HEK293 (cell line): ENCODE results near the gene C8G.
A peak's percentile ranks its signal among the peaks of the same experiment; 100 is the strongest.

Source experiments
- KLF16 ChIP-seq: fragments of 450-650 bp; formaldehyde crosslinking; IDR thresholded peaks from 2 replicates; pipeline ENCODE4 v1.5.1; 2017; ENCODE audit warnings: missing biosample characterization, missing genetic modification characterization
- MEIS1 ChIP-seq: sonication (generic); formaldehyde crosslinking; IDR thresholded peaks from 2 replicates; pipeline ENCODE4 v1.8.1; 2022; ENCODE audit warnings: missing genetic modification reagents, mild to moderate bottlenecking, borderline replicate concordance
- SP3 ChIP-seq: fragments of 450-650 bp; formaldehyde crosslinking; IDR thresholded peaks from 2 replicates; pipeline ENCODE4 v1.5.1; 2016; ENCODE audit warnings: missing biosample characterization, missing genetic modification characterization
- WT1 ChIP-seq: fragments of 450-650 bp; formaldehyde crosslinking; IDR thresholded peaks from 2 replicates; pipeline ENCODE4 v1.5.1; 2016; ENCODE audit warnings: missing biosample characterization, missing genetic modification characterization
- ZBTB20 ChIP-seq: fragments of 450-650 bp; formaldehyde crosslinking; IDR thresholded peaks from 2 replicates; pipeline ENCODE4 v1.5.1; 2016; ENCODE audit warnings: missing biosample characterization, missing genetic modification characterization
- ZEB2 ChIP-seq: fragments of 450-650 bp; formaldehyde crosslinking; IDR thresholded peaks from 2 replicates; pipeline ENCODE4 v1.5.1; 2016; ENCODE audit warnings: missing biosample characterization, missing genetic modification characterization
- ZIC2 ChIP-seq: fragments of 450-650 bp; formaldehyde crosslinking; IDR thresholded peaks from 2 replicates; pipeline ENCODE4 v1.5.1; 2016; ENCODE audit warnings: missing biosample characterization, missing genetic modification characterization
- ZNF10 ChIP-seq: fragments of 450-650 bp; formaldehyde crosslinking; IDR thresholded peaks from 2 replicates; pipeline ENCODE4 v1.5.1; 2017; ENCODE audit warnings: missing biosample characterization, missing genetic modification characterization
- ZNF121 ChIP-seq: fragments of 450-650 bp; formaldehyde crosslinking; IDR thresholded peaks from 2 replicates; pipeline ENCODE4 v1.5.1; 2016; ENCODE audit warnings: missing biosample characterization, missing genetic modification characterization
- ZNF19 ChIP-seq: fragments of 450-650 bp; formaldehyde crosslinking; IDR thresholded peaks from 2 replicates; pipeline ENCODE4; 2016; ENCODE audit warnings: missing biosample characterization, missing genetic modification characterization, low read depth
- ZNF2 ChIP-seq: fragments of 450-650 bp; formaldehyde crosslinking; IDR thresholded peaks from 2 replicates; pipeline ENCODE4 v1.5.1; 2016; ENCODE audit warnings: missing biosample characterization, missing genetic modification characterization
- ZNF214 ChIP-seq: fragments of 450-650 bp; formaldehyde crosslinking; IDR thresholded peaks from 2 replicates; pipeline ENCODE4 v1.5.1; 2017; ENCODE audit warnings: missing biosample characterization, mild to moderate bottlenecking, missing genetic modification characterization, borderline replicate concordance
- ZNF23 ChIP-seq: fragments of 450-650 bp; formaldehyde crosslinking; IDR thresholded peaks from 2 replicates; pipeline ENCODE4 v1.5.1; 2016; ENCODE audit warnings: missing biosample characterization, missing genetic modification characterization, borderline replicate concordance
- ZNF341 ChIP-seq: fragments of 450-650 bp; formaldehyde crosslinking; IDR thresholded peaks from 2 replicates; pipeline ENCODE4; 2016; ENCODE audit warnings: low read depth, missing biosample characterization, missing genetic modification characterization
- ZNF37A ChIP-seq: fragments of 450-650 bp; IDR thresholded peaks from 2 replicates; pipeline ENCODE4 v1.5.1; 2018; ENCODE audit warnings: missing biosample characterization, missing genetic modification characterization
- ZNF404 ChIP-seq: fragments of 450-650 bp; formaldehyde crosslinking; IDR thresholded peaks from 2 replicates; pipeline ENCODE4 v1.5.1; 2017; ENCODE audit warnings: missing biosample characterization, missing genetic modification characterization
- ZNF416 ChIP-seq: fragments of 450-650 bp; formaldehyde crosslinking; IDR thresholded peaks from 2 replicates; pipeline ENCODE4 v1.5.1; 2016; ENCODE audit warnings: missing biosample characterization, missing genetic modification characterization
- ZNF521 ChIP-seq: fragments of 450-650 bp; formaldehyde crosslinking; IDR thresholded peaks from 2 replicates; pipeline ENCODE4 v1.5.1; 2017; ENCODE audit warnings: missing biosample characterization, mild to moderate bottlenecking, missing genetic modification characterization
- ZNF530 ChIP-seq: fragments of 450-650 bp; formaldehyde crosslinking; IDR thresholded peaks from 2 replicates; pipeline ENCODE4 v1.5.1; 2016; ENCODE audit warnings: low read depth, missing biosample characterization, missing genetic modification characterization
- ZNF558 ChIP-seq: fragments of 450-650 bp; formaldehyde crosslinking; IDR thresholded peaks from 2 replicates; pipeline ENCODE4 v1.5.1; 2016; ENCODE audit warnings: missing biosample characterization, missing genetic modification characterization
- ZNF596 ChIP-seq: fragments of 450-650 bp; IDR thresholded peaks from 2 replicates; pipeline ENCODE4 v1.5.0; 2018; ENCODE audit warnings: missing biosample characterization, mild to moderate bottlenecking, missing genetic modification characterization, moderate library complexity
- ZNF600 ChIP-seq: fragments of 450-650 bp; formaldehyde crosslinking; IDR thresholded peaks from 2 replicates; pipeline ENCODE4 v1.5.1; 2016; ENCODE audit warnings: missing biosample characterization, missing genetic modification characterization
- ZNF677 ChIP-seq: fragments of 450-650 bp; IDR thresholded peaks from 2 replicates; pipeline ENCODE4 v1.5.0; 2018; ENCODE audit warnings: missing biosample characterization, mild to moderate bottlenecking, missing genetic modification characterization, moderate library complexity
- ZNF843 ChIP-seq: fragments of 450-650 bp; formaldehyde crosslinking; IDR thresholded peaks from 2 replicates; pipeline ENCODE4 v1.5.1; 2016; ENCODE audit warnings: missing biosample characterization, missing genetic modification characterization
- TF ChIP-seq, protein P1 (sequence below): fragments of 450-650 bp; formaldehyde crosslinking; IDR thresholded peaks from 2 replicates; pipeline ENCODE4 v1.5.1; 2016; ENCODE audit warnings: missing biosample characterization, missing genetic modification characterization
- TF ChIP-seq, protein P2 (sequence below): fragments of 450-650 bp; formaldehyde crosslinking; IDR thresholded peaks from 2 replicates; pipeline ENCODE4 v1.5.1; 2016; ENCODE audit warnings: missing biosample characterization, missing genetic modification characterization, low read depth
- TF ChIP-seq, protein P3 (sequence below): fragments of 450-650 bp; formaldehyde crosslinking; optimal IDR thresholded peaks from 2 replicates; pipeline ENCODE3; 2016; ENCODE audit warnings: missing biosample characterization, mild to moderate bottlenecking, missing genetic modification characterization
- TF ChIP-seq, protein P4 (sequence below): fragments of 450-650 bp; formaldehyde crosslinking; IDR thresholded peaks from 2 replicates; pipeline ENCODE4 v1.5.1; 2016; ENCODE audit warnings: missing biosample characterization, missing genetic modification characterization
- TF ChIP-seq, protein P5 (sequence below): fragments of 450-650 bp; formaldehyde crosslinking; IDR thresholded peaks from 2 replicates; pipeline ENCODE4 v1.5.1; 2016; ENCODE audit warnings: missing biosample characterization, missing genetic modification characterization
- TF ChIP-seq, protein P6 (sequence below): fragments of 450-650 bp; formaldehyde crosslinking; IDR thresholded peaks from 2 replicates; pipeline ENCODE4 v1.5.1; 2016; ENCODE audit warnings: missing biosample characterization, missing genetic modification characterization

The C8G gene

DNA sequence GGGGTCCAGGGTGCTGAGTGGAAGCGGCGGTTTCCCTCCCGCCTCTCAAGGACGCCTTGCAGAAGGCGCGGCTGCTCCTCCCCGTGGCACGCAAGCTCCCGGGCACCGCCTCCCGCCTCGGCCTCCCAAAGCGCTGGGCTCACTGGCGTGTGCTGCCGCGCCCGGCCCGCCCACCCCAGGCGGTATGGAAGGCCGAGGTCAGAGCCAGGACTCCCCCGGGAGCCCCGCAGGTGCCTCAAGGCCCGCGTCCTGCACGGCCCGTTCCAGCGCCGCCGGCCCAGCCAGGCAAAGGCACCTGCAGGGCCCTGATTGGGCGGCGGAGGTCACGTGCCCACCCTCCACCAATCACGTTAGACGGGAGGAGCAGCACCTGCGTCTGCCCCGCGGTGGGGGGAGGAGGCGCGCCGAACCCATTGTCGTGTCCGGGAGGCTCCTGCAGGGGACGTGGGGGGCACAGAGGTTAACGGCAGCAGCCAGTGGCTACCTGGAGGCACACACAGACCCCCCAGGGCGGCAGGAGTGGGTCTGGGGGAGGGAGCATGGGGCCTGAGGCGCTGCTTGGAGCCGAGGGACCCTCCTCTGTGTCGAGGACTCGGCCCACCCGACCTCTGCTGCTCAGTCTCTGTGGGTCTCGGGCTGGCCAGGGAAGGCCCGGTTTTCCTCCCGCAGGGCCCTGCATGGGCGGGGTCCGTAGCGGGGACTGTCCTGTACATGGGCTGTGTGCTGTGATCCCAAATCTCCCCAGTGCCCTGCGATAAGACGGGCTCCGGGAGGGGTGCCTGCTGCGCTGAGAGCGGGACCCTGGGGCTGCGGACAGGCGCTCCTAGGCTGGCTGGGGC, 5.0 kb downstream of the C8G start (continued):
- TF ChIP-seq ZNF600 (tag by site-specific recombination) = peak; percentile 98
- TF ChIP-seq WT1 (tag by site-specific recombination) = peak; percentile 22; the same call in 1 of the 2 replicates
- no peak for TF ChIP-seq ZNF37A
- TF ChIP-seq ZNF521 = no peak
- TF ChIP-seq ZNF341 (tag by site-specific recombination) = peak; percentile 99
- peak; percentile 75; the same call in 1 of the 2 replicates for TF ChIP-seq ZEB2 (tag by site-specific recombination)
- TF ChIP-seq ZNF121 (tag by site-specific recombination) = 0 out of 2 replicates have a peak, but pooled peaks have one; percentile 6
- TF ChIP-seq, protein P1, sequence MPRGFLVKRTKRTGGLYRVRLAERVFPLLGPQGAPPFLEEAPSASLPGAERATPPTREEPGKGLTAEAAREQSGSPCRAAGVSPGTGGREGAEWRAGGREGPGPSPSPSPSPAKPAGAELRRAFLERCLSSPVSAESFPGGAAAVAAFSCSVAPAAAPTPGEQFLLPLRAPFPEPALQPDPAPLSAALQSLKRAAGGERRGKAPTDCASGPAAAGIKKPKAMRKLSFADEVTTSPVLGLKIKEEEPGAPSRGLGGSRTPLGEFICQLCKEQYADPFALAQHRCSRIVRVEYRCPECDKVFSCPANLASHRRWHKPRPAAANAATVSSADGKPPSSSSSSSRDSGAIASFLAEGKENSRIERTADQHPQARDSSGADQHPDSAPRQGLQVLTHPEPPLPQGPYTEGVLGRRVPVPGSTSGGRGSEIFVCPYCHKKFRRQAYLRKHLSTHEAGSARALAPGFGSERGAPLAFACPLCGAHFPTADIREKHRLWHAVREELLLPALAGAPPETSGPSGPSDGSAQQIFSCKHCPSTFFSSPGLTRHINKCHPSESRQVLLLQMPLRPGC (tag by site-specific recombination) = no peak
- TF ChIP-seq, protein P2, sequence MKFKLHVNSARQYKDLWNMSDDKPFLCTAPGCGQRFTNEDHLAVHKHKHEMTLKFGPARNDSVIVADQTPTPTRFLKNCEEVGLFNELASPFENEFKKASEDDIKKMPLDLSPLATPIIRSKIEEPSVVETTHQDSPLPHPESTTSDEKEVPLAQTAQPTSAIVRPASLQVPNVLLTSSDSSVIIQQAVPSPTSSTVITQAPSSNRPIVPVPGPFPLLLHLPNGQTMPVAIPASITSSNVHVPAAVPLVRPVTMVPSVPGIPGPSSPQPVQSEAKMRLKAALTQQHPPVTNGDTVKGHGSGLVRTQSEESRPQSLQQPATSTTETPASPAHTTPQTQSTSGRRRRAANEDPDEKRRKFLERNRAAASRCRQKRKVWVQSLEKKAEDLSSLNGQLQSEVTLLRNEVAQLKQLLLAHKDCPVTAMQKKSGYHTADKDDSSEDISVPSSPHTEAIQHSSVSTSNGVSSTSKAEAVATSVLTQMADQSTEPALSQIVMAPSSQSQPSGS (tag by site-specific recombination) = no peak
- TF ChIP-seq ZBTB20 (tag by site-specific recombination) = peak; percentile 81; the same call in 1 of the 2 replicates
- no peak for TF ChIP-seq ZNF19 (tag by site-specific recombination)
- TF ChIP-seq ZNF23 = no peak
- TF ChIP-seq ZNF530 (tag by site-specific recombination) = no peak
- TF ChIP-seq, protein P3, sequence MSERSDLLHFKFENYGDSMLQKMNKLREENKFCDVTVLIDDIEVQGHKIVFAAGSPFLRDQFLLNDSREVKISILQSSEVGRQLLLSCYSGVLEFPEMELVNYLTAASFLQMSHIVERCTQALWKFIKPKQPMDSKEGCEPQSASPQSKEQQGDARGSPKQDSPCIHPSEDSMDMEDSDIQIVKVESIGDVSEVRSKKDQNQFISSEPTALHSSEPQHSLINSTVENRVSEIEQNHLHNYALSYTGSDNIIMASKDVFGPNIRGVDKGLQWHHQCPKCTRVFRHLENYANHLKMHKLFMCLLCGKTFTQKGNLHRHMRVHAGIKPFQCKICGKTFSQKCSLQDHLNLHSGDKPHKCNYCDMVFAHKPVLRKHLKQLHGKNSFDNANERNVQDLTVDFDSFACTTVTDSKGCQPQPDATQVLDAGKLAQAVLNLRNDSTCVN (tag by site-specific recombination) = peak; percentile 88
- no peak for TF ChIP-seq ZNF558
- no peak for TF ChIP-seq MEIS1 (CRISPR knock-in tag)
- TF ChIP-seq ZNF10 (tag by site-specific recombination) = peak; percentile 29
- TF ChIP-seq KLF16 = peak; percentile 8; the same call in 1 of the 2 replicates
- TF ChIP-seq ZNF677 (tag by site-specific recombination) = no peak
- TF ChIP-seq, protein P4, sequence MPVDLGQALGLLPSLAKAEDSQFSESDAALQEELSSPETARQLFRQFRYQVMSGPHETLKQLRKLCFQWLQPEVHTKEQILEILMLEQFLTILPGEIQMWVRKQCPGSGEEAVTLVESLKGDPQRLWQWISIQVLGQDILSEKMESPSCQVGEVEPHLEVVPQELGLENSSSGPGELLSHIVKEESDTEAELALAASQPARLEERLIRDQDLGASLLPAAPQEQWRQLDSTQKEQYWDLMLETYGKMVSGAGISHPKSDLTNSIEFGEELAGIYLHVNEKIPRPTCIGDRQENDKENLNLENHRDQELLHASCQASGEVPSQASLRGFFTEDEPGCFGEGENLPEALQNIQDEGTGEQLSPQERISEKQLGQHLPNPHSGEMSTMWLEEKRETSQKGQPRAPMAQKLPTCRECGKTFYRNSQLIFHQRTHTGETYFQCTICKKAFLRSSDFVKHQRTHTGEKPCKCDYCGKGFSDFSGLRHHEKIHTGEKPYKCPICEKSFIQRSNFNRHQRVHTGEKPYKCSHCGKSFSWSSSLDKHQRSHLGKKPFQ = no peak
- peak; percentile 96 for TF ChIP-seq ZIC2 (tag by site-specific recombination)
- TF ChIP-seq, protein P5, sequence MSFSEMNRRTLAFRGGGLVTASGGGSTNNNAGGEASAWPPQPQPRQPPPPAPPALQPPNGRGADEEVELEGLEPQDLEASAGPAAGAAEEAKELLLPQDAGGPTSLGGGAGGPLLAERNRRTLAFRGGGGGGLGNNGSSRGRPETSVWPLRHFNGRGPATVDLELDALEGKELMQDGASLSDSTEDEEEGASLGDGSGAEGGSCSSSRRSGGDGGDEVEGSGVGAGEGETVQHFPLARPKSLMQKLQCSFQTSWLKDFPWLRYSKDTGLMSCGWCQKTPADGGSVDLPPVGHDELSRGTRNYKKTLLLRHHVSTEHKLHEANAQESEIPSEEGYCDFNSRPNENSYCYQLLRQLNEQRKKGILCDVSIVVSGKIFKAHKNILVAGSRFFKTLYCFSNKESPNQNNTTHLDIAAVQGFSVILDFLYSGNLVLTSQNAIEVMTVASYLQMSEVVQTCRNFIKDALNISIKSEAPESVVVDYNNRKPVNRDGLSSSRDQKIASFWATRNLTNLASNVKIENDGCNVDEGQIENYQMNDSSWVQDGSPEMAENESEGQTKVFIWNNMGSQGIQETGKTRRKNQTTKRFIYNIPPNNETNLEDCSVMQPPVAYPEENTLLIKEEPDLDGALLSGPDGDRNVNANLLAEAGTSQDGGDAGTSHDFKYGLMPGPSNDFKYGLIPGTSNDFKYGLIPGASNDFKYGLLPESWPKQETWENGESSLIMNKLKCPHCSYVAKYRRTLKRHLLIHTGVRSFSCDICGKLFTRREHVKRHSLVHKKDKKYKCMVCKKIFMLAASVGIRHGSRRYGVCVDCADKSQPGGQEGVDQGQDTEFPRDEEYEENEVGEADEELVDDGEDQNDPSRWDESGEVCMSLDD = peak; percentile 72; the same call in 1 of the 2 replicates
- TF ChIP-seq, protein P6, sequence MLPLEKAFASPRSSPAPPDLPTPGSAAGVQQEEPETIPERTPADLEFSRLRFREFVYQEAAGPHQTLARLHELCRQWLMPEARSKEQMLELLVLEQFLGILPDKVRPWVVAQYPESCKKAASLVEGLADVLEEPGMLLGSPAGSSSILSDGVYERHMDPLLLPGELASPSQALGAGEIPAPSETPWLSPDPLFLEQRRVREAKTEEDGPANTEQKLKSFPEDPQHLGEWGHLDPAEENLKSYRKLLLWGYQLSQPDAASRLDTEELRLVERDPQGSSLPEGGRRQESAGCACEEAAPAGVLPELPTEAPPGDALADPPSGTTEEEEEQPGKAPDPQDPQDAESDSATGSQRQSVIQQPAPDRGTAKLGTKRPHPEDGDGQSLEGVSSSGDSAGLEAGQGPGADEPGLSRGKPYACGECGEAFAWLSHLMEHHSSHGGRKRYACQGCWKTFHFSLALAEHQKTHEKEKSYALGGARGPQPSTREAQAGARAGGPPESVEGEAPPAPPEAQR (tag by site-specific recombination) = no peak
- peak; percentile 49 for TF ChIP-seq ZNF2 (tag by site-specific recombination)
- no peak for TF ChIP-seq ZNF214 (tag by site-specific recombination)
- TF ChIP-seq ZNF404 (tag by site-specific recombination) = no peak
- TF ChIP-seq ZNF843 = peak; percentile 24; the same call in 1 of the 2 replicates
- TF ChIP-seq SP3 (tag by site-specific recombination) = peak; percentile 77
- TF ChIP-seq ZNF596 (tag by site-specific recombination) = 0 out of 2 replicates have a peak, but pooled peaks have one; percentile 29
- TF ChIP-seq ZNF416 = no peak
